DOHH2 (cell line): ENCODE results near the gene PLXNC1.

Experiments
- H3F3A ChIP-seq: fragments of 200-600 bp; sonication (generic), shearing (Covaris generic); 2 replicates; pipeline ENCODE4 v1.6.0; 2016; ENCODE audit warnings: antibody characterized with exemption, mild to moderate bottlenecking; ENCODE audit not compliant: control insufficient read depth, insufficient read depth
- H3K27ac ChIP-seq: fragments of 200-600 bp; sonication (generic); 2 replicates; pipeline ENCODE4 v1.5.1; 2014; ENCODE audit warnings: low read depth, mild to moderate bottlenecking, low read length, moderate library complexity
- H3K27me3 ChIP-seq: fragments of 200-600 bp; sonication (generic); 2 replicates; pipeline ENCODE4 v1.6.1; 2014; ENCODE audit warnings: mild to moderate bottlenecking, low read length, mixed read lengths; ENCODE audit not compliant: control insufficient read depth
- H3K36me3 ChIP-seq: fragments of 200-600 bp; sonication (generic); 2 replicates; pipeline ENCODE4 v1.6.1; 2014; ENCODE audit warnings: mild to moderate bottlenecking, low read length, moderate library complexity, mixed read lengths; ENCODE audit not compliant: control insufficient read depth
- H3K4me1 ChIP-seq: fragments of 200-600 bp; sonication (generic); 2 replicates; pipeline ENCODE4 v1.6.1; 2014; ENCODE audit warnings: mild to moderate bottlenecking, low read length, mixed read lengths; ENCODE audit not compliant: control insufficient read depth
- H3K4me2 ChIP-seq: fragments of 200-600 bp; sonication (generic); 2 replicates; pipeline ENCODE4 v1.6.0; 2014; ENCODE audit warnings: mild to moderate bottlenecking, low read length, moderate library complexity
- H3K4me3 ChIP-seq: fragments of 200-600 bp; sonication (generic); 2 replicates; pipeline ENCODE4 v1.5.1; 2014; ENCODE audit warnings: mild to moderate bottlenecking, low read length, mixed read lengths
- H3K79me2 ChIP-seq: fragments of 200-600 bp; sonication (generic); 2 replicates; pipeline ENCODE4 v1.6.1; 2014; ENCODE audit warnings: mild to moderate bottlenecking, low read length, mixed read lengths; ENCODE audit not compliant: control insufficient read depth
- H3K9me2 ChIP-seq: fragments of 200-600 bp; sonication (generic); replicated peaks from 2 replicates; pipeline ENCODE4 v1.6.1; 2014; ENCODE audit warnings: mild to moderate bottlenecking, low read length, mixed read lengths; ENCODE audit not compliant: control insufficient read depth
- H3K9me3 ChIP-seq: fragments of 200-600 bp; sonication (generic); 2 replicates; pipeline ENCODE4 v1.6.1; 2014; ENCODE audit warnings: antibody characterized with exemption, low read length, mixed read lengths; ENCODE audit not compliant: control insufficient read depth, insufficient read depth
- H4K20me1 ChIP-seq: fragments of 200-600 bp; sonication (generic); 2 replicates; pipeline ENCODE4 v1.6.0; 2014; ENCODE audit warnings: low read depth, mild to moderate bottlenecking, antibody characterized with exemption, low read length, moderate library complexity; ENCODE audit not compliant: control insufficient read depth, insufficient read depth
- CTCF ChIP-seq: fragments of 200-600 bp; sonication (generic); IDR thresholded peaks from one replicate; pipeline ENCODE4 v1.5.1; 2014; ENCODE audit warnings: antibody characterized with exemption, mild to moderate bottlenecking, low read depth, low read length; ENCODE audit not compliant: poor library complexity, severe bottlenecking
- EZH2phosphoT487 ChIP-seq: fragments of 200-600 bp; sonication (generic); IDR thresholded peaks from 2 replicates; pipeline ENCODE4 v1.6.1; 2017; ENCODE audit warnings: borderline replicate concordance, mild to moderate bottlenecking, antibody characterized with exemption, low read length, moderate library complexity, mixed read lengths

PLXNC1 gene

GRCh38 chr12:94327809-94328208 is 179.4 kb downstream of the PLXNC1 start:
- Histone ChIP-seq H3K9me3 (no peaks in the 10 kb centered on the region), H3K4me2 (no peak overlapping the region), H3K36me3 (peaks cover 45% of the 10 kb centered on the region), H3K4me1 (no peaks in the 10 kb centered on the region), H3K9me2 (no peaks in the 10 kb centered on the region), H3K79me2 (no peaks in the 10 kb centered on the region), H3F3A (no peaks in the 10 kb centered on the region), H3K4me3 (no peak overlapping the region), H3K27me3 (no peaks in the 10 kb centered on the region), H3K27ac (no peak overlapping the region), H4K20me1 (no peaks in the 10 kb centered on the region)
- no peak for TF ChIP-seq CTCF

- Histone ChIP-seq H3K4me1 (no peaks in the 10 kb centered on the region), H3K27me3 (no peaks in the 10 kb centered on the region), H3K4me2 (no peak overlapping the region), H3K9me2 (no peaks in the 10 kb centered on the region), H3K4me3 (no peak overlapping the region), H3K27ac (no peak overlapping the region), H3F3A (no peaks in the 10 kb centered on the region), H4K20me1 (no peaks in the 10 kb centered on the region), H3K9me3 (no peaks in the 10 kb centered on the region), H3K79me2 (no peaks in the 10 kb centered on the region), H3K36me3 (peaks cover 35% of the 10 kb centered on the region)
- TF ChIP-seq EZH2phosphoT487 (no peak), CTCF (peak; percentile 16)
Observed at GRCh38 chr12:94329366-94329765, 181.0 kb downstream of the PLXNC1 start.

GRCh38 chr12:94333396-94333795 is 185.0 kb downstream of the PLXNC1 start:
- Histone ChIP-seq H3K27me3 (no peaks in the 10 kb centered on the region), H3K4me2 (no peak overlapping the region), H3K4me3 (no peak overlapping the region), H3K9me3 (no peaks in the 10 kb centered on the region), H3K27ac (no peak overlapping the region), H3K4me1 (no peaks in the 10 kb centered on the region), H4K20me1 (no peaks in the 10 kb centered on the region), H3K9me2 (no peaks in the 10 kb centered on the region), H3F3A (no peaks in the 10 kb centered on the region), H3K36me3 (peaks cover 18% of the 10 kb centered on the region), H3K79me2 (no peaks in the 10 kb centered on the region)
- TF ChIP-seq EZH2phosphoT487 = no peak

GRCh38 chr12:94336211-94336925 is 188.0 kb downstream of the PLXNC1 start:
- H3K4me1 ChIP-seq = no peaks in the 10 kb centered on the region
- H4K20me1 ChIP-seq = no peaks in the 10 kb centered on the region
- H3K9me2 ChIP-seq = no peaks in the 10 kb centered on the region
- H3K9me3 ChIP-seq = no peaks in the 10 kb centered on the region
- no peak overlapping the region for H3K4me3 ChIP-seq
- H3F3A ChIP-seq = no peaks in the 10 kb centered on the region
- no peaks in the 10 kb centered on the region for H3K79me2 ChIP-seq
- H3K36me3 ChIP-seq = peaks cover 7% of the 10 kb centered on the region
- TF ChIP-seq CTCF (no peak), EZH2phosphoT487 (no peak)
- H3K27ac ChIP-seq = no peak overlapping the region
- no peaks in the 10 kb centered on the region for H3K27me3 ChIP-seq
- no peak overlapping the region for H3K4me2 ChIP-seq
